Mesendoderm (in vitro differentiated cells): ENCODE results near the gene DCX.

Experiments
- DNase-seq: peaks from one replicate; pipeline ENCODE4 v3.0.0; 2013
- H2AK5ac ChIP-seq: 2 replicates; pipeline ENCODE4 v1.6.1; 2013; ENCODE audit warnings: low read length, inconsistent platforms
- H2BK120ac ChIP-seq: 2 replicates; pipeline ENCODE4 v1.6.1; 2013; ENCODE audit warnings: low read depth, mild to moderate bottlenecking, low read length, moderate library complexity, mixed read lengths
- H2BK15ac ChIP-seq: replicated peaks from 2 replicates; pipeline ENCODE4 v1.6.1; 2013; ENCODE audit warnings: low read depth, mild to moderate bottlenecking, moderate library complexity
- H2BK5ac ChIP-seq: 2 replicates; pipeline ENCODE4 v1.6.1; 2013; ENCODE audit warnings: low read length, inconsistent platforms
- H3K18ac ChIP-seq: 2 replicates; pipeline ENCODE4 v1.6.1; 2013; ENCODE audit warnings: mild to moderate bottlenecking, low read length, mixed read lengths
- H3K23ac ChIP-seq: one replicate; pipeline ENCODE4 v1.6.1; 2013; ENCODE audit warnings: low read length
- H3K27ac ChIP-seq: 2 replicates; pipeline ENCODE4 v1.5.1; 2013; ENCODE audit warnings: low read depth, mild to moderate bottlenecking, inconsistent platforms, low read length, moderate library complexity
- H3K27me3 ChIP-seq: 2 replicates; pipeline ENCODE4 v1.6.1; 2013; ENCODE audit warnings: low read length, control low read depth, mild to moderate bottlenecking, inconsistent platforms; ENCODE audit not compliant: insufficient read depth, poor library complexity
- H3K36me3 ChIP-seq: 2 replicates; pipeline ENCODE4 v1.6.1; 2013; ENCODE audit warnings: low read length, inconsistent platforms; ENCODE audit not compliant: control insufficient read depth, insufficient read depth
- H3K4ac ChIP-seq: one replicate; pipeline ENCODE4 v1.6.1; 2013; ENCODE audit warnings: low read depth, mild to moderate bottlenecking, low read length, moderate library complexity
- H3K4me1 ChIP-seq: 2 replicates; pipeline ENCODE4 v1.6.1; 2013; ENCODE audit warnings: low read depth, low read length, inconsistent platforms; ENCODE audit not compliant: control insufficient read depth
- H3K4me2 ChIP-seq: 2 replicates; pipeline ENCODE4 v1.6.1; 2013; ENCODE audit warnings: low read length
- H3K4me3 ChIP-seq: 2 replicates; pipeline ENCODE4 v1.5.1; 2013; ENCODE audit warnings: mild to moderate bottlenecking, low read length
- H3K56ac ChIP-seq: one replicate; pipeline ENCODE4 v1.6.1; 2013; ENCODE audit warnings: low read length
- H3K79me1 ChIP-seq: 2 replicates; pipeline ENCODE4 v1.6.1; 2013; ENCODE audit warnings: low read length, inconsistent platforms
- H3K79me2 ChIP-seq: 2 replicates; pipeline ENCODE4 v1.6.1; 2013; ENCODE audit warnings: mild to moderate bottlenecking, low read length; ENCODE audit not compliant: control insufficient read depth, insufficient read depth
- H3K9ac ChIP-seq: 2 replicates; pipeline ENCODE4 v1.6.1; 2013; ENCODE audit warnings: low read length, inconsistent platforms
- H4K5ac ChIP-seq: one replicate; pipeline ENCODE4 v1.6.1; 2013; ENCODE audit warnings: low read length
- H4K8ac ChIP-seq: one replicate; pipeline ENCODE4 v1.6.1; 2013; ENCODE audit warnings: low read depth, mild to moderate bottlenecking, control low read depth, low read length, moderate library complexity
- WGBS: extraction: QIAGEN DNeasy Blood & Tissue Kit; methylation state at CpG from one replicate; pipeline ENCODE4 v1.1.7; 2013; ENCODE audit warnings: low lambda C conversion rate, missing lambda C conversion rate; ENCODE audit not compliant: insufficient coverage; ENCODE audit errors: extremely low coverage; 5-methylcytosine and 5-hydroxymethylcytosine counted together

Gene DCX

GRCh38 chrX:111365770-111366325 is 46.1 kb downstream of the DCX start:
- Histone ChIP-seq H4K5ac (no peak overlapping the region), H3K4me3 (no peak overlapping the region), H4K8ac (no peak overlapping the region), H3K79me2 (no peaks in the 10 kb centered on the region), H3K23ac (no peak overlapping the region), H3K18ac (no peak overlapping the region), H2BK5ac (no peak overlapping the region), H2BK120ac (no peak overlapping the region), H3K4me1 (no peaks in the 10 kb centered on the region), H3K56ac (no peak overlapping the region), H2AK5ac (no peak overlapping the region), H2BK15ac (no peak overlapping the region), H3K9ac (no peak overlapping the region), H3K79me1 (no peaks in the 10 kb centered on the region), H3K4ac (no peak overlapping the region), H3K27ac (no peak overlapping the region), H3K27me3 (no peaks in the 10 kb centered on the region), H3K36me3 (no peaks in the 10 kb centered on the region), H3K4me2 (no peak overlapping the region)
- WGBS = no CpG with 5 or more reads among the region's 2 CpGs
- DNase-seq = no peak

GRCh38 chrX:111363741-111364140 is 48.3 kb downstream of the DCX start:
- no peak overlapping the region for H3K18ac ChIP-seq
- no peak overlapping the region for H3K4ac ChIP-seq

GRCh38 chrX:111361751-111362150 is 50.2 kb downstream of the DCX start:
- Histone ChIP-seq H3K79me1 (no peaks in the 10 kb centered on the region), H2BK5ac (no peak overlapping the region), H3K4ac (no peak overlapping the region), H3K4me3 (no peak overlapping the region), H3K4me1 (no peaks in the 10 kb centered on the region), H3K18ac (no peak overlapping the region), H2BK120ac (no peak overlapping the region), H3K56ac (no peak overlapping the region), H4K5ac (no peak overlapping the region), H3K27ac (no peak overlapping the region), H2BK15ac (no peak overlapping the region), H3K9ac (no peak overlapping the region), H4K8ac (no peak overlapping the region), H3K4me2 (no peak overlapping the region), H3K79me2 (no peaks in the 10 kb centered on the region), H3K36me3 (no peaks in the 10 kb centered on the region), H3K27me3 (no peaks in the 10 kb centered on the region), H3K23ac (no peak overlapping the region), H2AK5ac (no peak overlapping the region)
- WGBS = no CpG with 5 or more reads among the region's 1 CpG
- DNase-seq = no peak

More at GRCh38 chrX:111363741-111364140, 48.3 kb downstream of the DCX start:
- no peaks in the 10 kb centered on the region for H3K79me1 ChIP-seq
- no peak overlapping the region for H3K9ac ChIP-seq
- no peak overlapping the region for H3K4me2 ChIP-seq
- no peak overlapping the region for H2AK5ac ChIP-seq
- H3K27me3 ChIP-seq = no peaks in the 10 kb centered on the region
- H4K8ac ChIP-seq = no peak overlapping the region
- no peak overlapping the region for H3K56ac ChIP-seq
- H3K27ac ChIP-seq = no peak overlapping the region
- DNase-seq = no peak
- H3K4me3 ChIP-seq = no peak overlapping the region
- no peak overlapping the region for H2BK120ac ChIP-seq
- no peak overlapping the region for H2BK15ac ChIP-seq
- no peak overlapping the region for H2BK5ac ChIP-seq
- H3K4me1 ChIP-seq = no peaks in the 10 kb centered on the region
- H4K5ac ChIP-seq = no peak overlapping the region
- no peaks in the 10 kb centered on the region for H3K79me2 ChIP-seq
- no peaks in the 10 kb centered on the region for H3K36me3 ChIP-seq
- WGBS = no CpG with 5 or more reads among the region's 3 CpGs
- H3K23ac ChIP-seq = no peak overlapping the region

GRCh38 chrX:111360839-111361238 is 51.2 kb downstream of the DCX start:
- peak; percentile 4 for DNase-seq

GRCh38 chrX:111355523-111356115 is 56.4 kb downstream of the DCX start:
- DNase-seq = no peak
- H3K56ac ChIP-seq = no peak overlapping the region
- no peaks in the 10 kb centered on the region for H3K4me1 ChIP-seq
- H3K4ac ChIP-seq = no peak overlapping the region
- no peaks in the 10 kb centered on the region for H3K27me3 ChIP-seq
- H3K23ac ChIP-seq = no peak overlapping the region
- no peak overlapping the region for H4K5ac ChIP-seq
- no peak overlapping the region for H3K4me2 ChIP-seq
- no peak overlapping the region for H3K27ac ChIP-seq
- no peak overlapping the region for H3K4me3 ChIP-seq
- H2BK15ac ChIP-seq = no peak overlapping the region
- H3K36me3 ChIP-seq = no peaks in the 10 kb centered on the region
- no peak overlapping the region for H2AK5ac ChIP-seq
- no CpG with 5 or more reads among the region's 2 CpGs for WGBS
- no peak overlapping the region for H2BK5ac ChIP-seq
- H4K8ac ChIP-seq = no peak overlapping the region
- H3K79me2 ChIP-seq = no peaks in the 10 kb centered on the region
- H3K9ac ChIP-seq = no peak overlapping the region
- no peak overlapping the region for H2BK120ac ChIP-seq
- H3K18ac ChIP-seq = no peak overlapping the region
- H3K79me1 ChIP-seq = no peaks in the 10 kb centered on the region

More at GRCh38 chrX:111360839-111361238, 51.2 kb downstream of the DCX start:
- Histone ChIP-seq H2AK5ac (no peak overlapping the region), H3K4me1 (no peaks in the 10 kb centered on the region), H3K4me2 (no peak overlapping the region), H3K23ac (no peak overlapping the region), H3K4me3 (no peak overlapping the region), H3K18ac (no peak overlapping the region), H3K36me3 (no peaks in the 10 kb centered on the region), H3K4ac (no peak overlapping the region), H4K5ac (no peak overlapping the region), H2BK120ac (no peak overlapping the region), H3K56ac (no peak overlapping the region), H3K27ac (no peak overlapping the region), H3K27me3 (no peaks in the 10 kb centered on the region), H3K9ac (no peak overlapping the region), H4K8ac (no peak overlapping the region), H3K79me1 (no peaks in the 10 kb centered on the region), H2BK5ac (no peak overlapping the region), H2BK15ac (no peak overlapping the region), H3K79me2 (no peaks in the 10 kb centered on the region)
- no CpG with 5 or more reads among the region's 3 CpGs for WGBS

- WGBS = no CpG with 5 or more reads among the region's 1 CpG
- Histone ChIP-seq H3K79me1 (no peaks in the 10 kb centered on the region), H3K4me3 (no peak overlapping the region), H4K5ac (no peak overlapping the region), H3K27ac (no peak overlapping the region), H2AK5ac (no peak overlapping the region), H2BK120ac (no peak overlapping the region), H3K4me1 (no peaks in the 10 kb centered on the region), H3K79me2 (no peaks in the 10 kb centered on the region), H3K36me3 (no peaks in the 10 kb centered on the region), H2BK15ac (no peak overlapping the region), H3K4me2 (no peak overlapping the region), H2BK5ac (no peak overlapping the region), H3K18ac (no peak overlapping the region), H3K27me3 (no peaks in the 10 kb centered on the region), H3K23ac (no peak overlapping the region), H4K8ac (no peak overlapping the region), H3K56ac (no peak overlapping the region), H3K4ac (no peak overlapping the region), H3K9ac (no peak overlapping the region)
- DNase-seq = no peak
Measured at GRCh38 chrX:111354496-111354895, 57.5 kb downstream of the DCX start.
